Panc1 (cell line): ENCODE data around the gene C4orf50. TPM values are rescaled to one million over a fixed set of nuclear protein-coding genes. Genes with fewer than 3 reads are reported as not detected.

Source experiments
- ATAC-seq: fragments of 200-7000 bp; cut with Tn5 transposase; 2 replicates; pipeline ENCODE4 v1.9.1; 2020; ENCODE audit warnings: mild to moderate bottlenecking, moderate library complexity
- BruUV-seq: library from RNA; stranded (reverse); fragments of 400-500 nt; replicated peaks from 2 replicates; lab custom pipeline; 2021; lab: Mats Ljungman, UMichigan
- CTCF ChIA-PET: fragments of 300-600 bp; sonication (Branson Sonifier 250); formaldehyde crosslinking; loops from one replicate; lab custom pipeline; 2022; ENCODE audit warnings: antibody characterized with exemption; lab: Charles Lee
- POLR2A ChIA-PET: fragments of 300-600 bp; sonication (Branson Sonifier 250); formaldehyde crosslinking; loops from one replicate; lab custom pipeline; 2022; ENCODE audit warnings: antibody characterized with exemption; lab: Charles Lee
- DNase-seq: peaks from one replicate; pipeline ENCODE4 v3.0.0-alpha.2; 2010; ENCODE audit warnings: low read depth, low spot score
- H3K27ac ChIP-seq: 2 replicates; pipeline ENCODE4 v1.5.1; 2011; ENCODE audit warnings: mild to moderate bottlenecking, low read length, inconsistent platforms
- H3K27me3 ChIP-seq: fragments of 200-500 bp; sonication (Bioruptor generic); 2 replicates; pipeline ENCODE4 v1.6.0; 2014; ENCODE audit warnings: low read length, inconsistent platforms; ENCODE audit not compliant: control insufficient read depth, insufficient read depth
- H3K36me3 ChIP-seq: fragments of 200-500 bp; sonication (Bioruptor generic); 2 replicates; pipeline ENCODE4 v1.5.1; 2014; ENCODE audit warnings: inconsistent platforms, mild to moderate bottlenecking, low read length, moderate library complexity; ENCODE audit not compliant: control insufficient read depth, insufficient read depth
- H3K4me1 ChIP-seq: 2 replicates; pipeline ENCODE4 v1.5.1; 2011; ENCODE audit warnings: inconsistent platforms, mild to moderate bottlenecking, low read length, moderate library complexity; ENCODE audit not compliant: control insufficient read depth, insufficient read depth
- H3K4me3 ChIP-seq, 2 experiments: 2 replicates each; pipeline ENCODE4 v1.5.1; 2011 to 2012; ENCODE audit warnings: low read depth in 2 of 2, low read length in 2 of 2, mild to moderate bottlenecking in 2 of 2, inconsistent platforms in 1 of 2, moderate library complexity in 1 of 2
- H3K9me3 ChIP-seq: fragments of 200-500 bp; sonication (Bioruptor generic); 2 replicates; pipeline ENCODE4 v1.5.1; 2014; ENCODE audit warnings: low read depth, mild to moderate bottlenecking, inconsistent platforms, low read length, moderate library complexity; ENCODE audit not compliant: control insufficient read depth, insufficient read depth
- POLR2AphosphoS5 ChIP-seq: IDR thresholded peaks from 2 replicates; pipeline ENCODE4 v1.6.1; 2012; ENCODE audit warnings: mild to moderate bottlenecking, low read depth, low read length, moderate library complexity
- SIN3A ChIP-seq: IDR thresholded peaks from 2 replicates; pipeline ENCODE4 v1.6.1; 2012; ENCODE audit warnings: low read depth, mild to moderate bottlenecking, low read length, moderate library complexity, borderline replicate concordance; ENCODE audit not compliant: insufficient read depth
- TCF7L2 ChIP-seq: IDR thresholded peaks from 2 replicates; pipeline ENCODE4 v1.6.1; 2011; ENCODE audit warnings: mild to moderate bottlenecking, low read depth, low read length, inconsistent platforms
- in situ Hi-C: cut with HindIII; loops from 2 replicates; pipeline ENCODE4 v1.10.0; 2016; ENCODE audit warnings: low sequenced_read_pairs, low pct_unique_long_range_greater_than_20kb
- intact Hi-C: fragments of 100-400 bp; cut with micrococcal nuclease; formaldehyde crosslinking; loops from one replicate; pipeline ENCODE4 v1.10.0; 2022; ENCODE audit not compliant: unreplicated experiment
- total RNA-seq: library from RNA; stranded (reverse); gene quantifications from one replicate; pipeline ENCODE4 v1.2.1, GENCODE V29; 2021; ENCODE audit not compliant: unreplicated experiment
- TF ChIP-seq, protein P1 (sequence below): fragments of 450-650 bp; IDR thresholded peaks from 2 replicates; pipeline ENCODE4 v1.5.1; 2017; ENCODE audit warnings: mild to moderate bottlenecking
- TF ChIP-seq, protein P2 (sequence below), 2 experiments: IDR thresholded peaks; 2 replicates each; pipeline ENCODE4 v1.6.1; 2011 to 2012; ENCODE audit warnings: low read depth in 2 of 2, control low read depth in 1 of 2, low read length in 1 of 2, mild to moderate bottlenecking in 1 of 2, moderate library complexity in 1 of 2; ENCODE audit not compliant: insufficient read depth in 1 of 2

Gene C4orf50
- total RNA-seq, 1 experiment from 2014 or later = under 0.01 TPM

DNA sequence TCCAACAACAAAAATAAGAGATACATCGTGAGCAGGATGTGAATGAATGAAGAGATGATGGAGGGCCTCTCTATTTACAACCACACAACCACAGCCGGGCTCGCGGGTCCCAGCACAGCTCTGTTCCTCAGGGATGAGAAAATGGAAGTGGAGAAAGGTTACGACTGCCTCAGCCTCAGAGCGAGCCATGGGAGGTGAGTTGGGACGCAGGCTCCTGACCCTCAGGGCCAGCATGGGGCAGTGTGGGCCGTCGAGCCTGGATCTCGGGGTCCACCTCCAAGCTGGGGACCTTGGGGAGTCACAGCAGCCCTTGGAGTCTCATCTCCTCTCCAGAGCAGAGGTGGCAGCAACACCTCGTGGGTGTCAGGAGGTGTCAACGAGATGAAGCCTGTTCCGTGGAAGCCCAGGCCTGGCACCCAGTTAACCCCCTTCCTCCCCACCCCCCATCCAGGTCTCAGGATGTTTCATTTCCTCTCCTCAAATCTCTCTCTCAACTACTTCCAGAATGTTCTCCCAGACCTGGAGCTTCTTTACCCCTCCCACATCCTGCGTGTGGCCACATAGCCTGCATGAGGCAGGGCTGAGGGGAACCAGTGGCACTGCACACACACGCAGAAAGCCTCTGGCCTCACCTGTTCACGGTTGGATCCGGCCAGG is 25.9 kb downstream of the C4orf50 start:
- Histone ChIP-seq H3K9me3 (no peaks in the 10 kb centered on the region), H3K4me3 (no peak overlapping the region), H3K27me3 (no peaks in the 10 kb centered on the region), H3K4me1 (no peaks in the 10 kb centered on the region), H3K27ac (no peak overlapping the region), H3K36me3 (no peaks in the 10 kb centered on the region)
- intact Hi-C loops = no loop called here
- POLR2A ChIA-PET = no interaction called here
- in situ Hi-C loops = no loop called here
- CTCF ChIA-PET = no interaction called here
- DNase-seq = no peak
- TF ChIP-seq, protein P1, sequence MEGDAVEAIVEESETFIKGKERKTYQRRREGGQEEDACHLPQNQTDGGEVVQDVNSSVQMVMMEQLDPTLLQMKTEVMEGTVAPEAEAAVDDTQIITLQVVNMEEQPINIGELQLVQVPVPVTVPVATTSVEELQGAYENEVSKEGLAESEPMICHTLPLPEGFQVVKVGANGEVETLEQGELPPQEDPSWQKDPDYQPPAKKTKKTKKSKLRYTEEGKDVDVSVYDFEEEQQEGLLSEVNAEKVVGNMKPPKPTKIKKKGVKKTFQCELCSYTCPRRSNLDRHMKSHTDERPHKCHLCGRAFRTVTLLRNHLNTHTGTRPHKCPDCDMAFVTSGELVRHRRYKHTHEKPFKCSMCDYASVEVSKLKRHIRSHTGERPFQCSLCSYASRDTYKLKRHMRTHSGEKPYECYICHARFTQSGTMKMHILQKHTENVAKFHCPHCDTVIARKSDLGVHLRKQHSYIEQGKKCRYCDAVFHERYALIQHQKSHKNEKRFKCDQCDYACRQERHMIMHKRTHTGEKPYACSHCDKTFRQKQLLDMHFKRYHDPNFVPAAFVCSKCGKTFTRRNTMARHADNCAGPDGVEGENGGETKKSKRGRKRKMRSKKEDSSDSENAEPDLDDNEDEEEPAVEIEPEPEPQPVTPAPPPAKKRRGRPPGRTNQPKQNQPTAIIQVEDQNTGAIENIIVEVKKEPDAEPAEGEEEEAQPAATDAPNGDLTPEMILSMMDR = no peak
- TF ChIP-seq SIN3A = no peak
- no peak for TF ChIP-seq TCF7L2
- TF ChIP-seq, protein P2, sequence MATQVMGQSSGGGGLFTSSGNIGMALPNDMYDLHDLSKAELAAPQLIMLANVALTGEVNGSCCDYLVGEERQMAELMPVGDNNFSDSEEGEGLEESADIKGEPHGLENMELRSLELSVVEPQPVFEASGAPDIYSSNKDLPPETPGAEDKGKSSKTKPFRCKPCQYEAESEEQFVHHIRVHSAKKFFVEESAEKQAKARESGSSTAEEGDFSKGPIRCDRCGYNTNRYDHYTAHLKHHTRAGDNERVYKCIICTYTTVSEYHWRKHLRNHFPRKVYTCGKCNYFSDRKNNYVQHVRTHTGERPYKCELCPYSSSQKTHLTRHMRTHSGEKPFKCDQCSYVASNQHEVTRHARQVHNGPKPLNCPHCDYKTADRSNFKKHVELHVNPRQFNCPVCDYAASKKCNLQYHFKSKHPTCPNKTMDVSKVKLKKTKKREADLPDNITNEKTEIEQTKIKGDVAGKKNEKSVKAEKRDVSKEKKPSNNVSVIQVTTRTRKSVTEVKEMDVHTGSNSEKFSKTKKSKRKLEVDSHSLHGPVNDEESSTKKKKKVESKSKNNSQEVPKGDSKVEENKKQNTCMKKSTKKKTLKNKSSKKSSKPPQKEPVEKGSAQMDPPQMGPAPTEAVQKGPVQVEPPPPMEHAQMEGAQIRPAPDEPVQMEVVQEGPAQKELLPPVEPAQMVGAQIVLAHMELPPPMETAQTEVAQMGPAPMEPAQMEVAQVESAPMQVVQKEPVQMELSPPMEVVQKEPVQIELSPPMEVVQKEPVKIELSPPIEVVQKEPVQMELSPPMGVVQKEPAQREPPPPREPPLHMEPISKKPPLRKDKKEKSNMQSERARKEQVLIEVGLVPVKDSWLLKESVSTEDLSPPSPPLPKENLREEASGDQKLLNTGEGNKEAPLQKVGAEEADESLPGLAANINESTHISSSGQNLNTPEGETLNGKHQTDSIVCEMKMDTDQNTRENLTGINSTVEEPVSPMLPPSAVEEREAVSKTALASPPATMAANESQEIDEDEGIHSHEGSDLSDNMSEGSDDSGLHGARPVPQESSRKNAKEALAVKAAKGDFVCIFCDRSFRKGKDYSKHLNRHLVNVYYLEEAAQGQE (IDR thresholded peaks at IDR 0.05; ENCODE audit: insufficient read depth in 1 of 2, low read depth in 2 of 2, low read length in 1 of 2) = no peak
- TF ChIP-seq POLR2AphosphoS5 = no peak
- no peak for ATAC-seq
- BruUV-seq = no TSS peak

DNA sequence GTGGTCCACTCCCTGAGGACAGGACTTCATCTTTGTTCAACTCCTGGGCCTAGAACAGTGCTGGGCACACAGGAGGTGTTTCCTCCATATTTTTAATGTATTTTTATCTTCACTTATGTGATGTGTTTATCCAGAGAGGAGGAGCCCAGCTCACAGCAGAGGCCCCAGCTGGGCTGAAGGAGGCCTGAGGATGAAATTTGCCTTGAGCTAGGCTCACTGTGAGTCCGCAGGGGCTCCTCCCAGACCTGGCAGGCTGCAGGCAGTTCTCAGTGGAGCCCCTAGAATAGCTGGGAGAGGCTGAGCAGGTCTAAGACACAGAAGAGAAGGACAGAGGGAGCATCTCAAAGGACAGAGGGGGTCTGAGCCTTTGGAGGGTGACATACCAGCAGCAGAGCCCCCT is 26.8 kb downstream of the C4orf50 start:
- POLR2A ChIA-PET = no interaction called here
- no peak for DNase-seq
- intact Hi-C loops (no loop called here), in situ Hi-C loops (no loop called here)
- H3K9me3 ChIP-seq = no peaks in the 10 kb centered on the region
- no peaks in the 10 kb centered on the region for H3K36me3 ChIP-seq
- ATAC-seq = no peak
- CTCF ChIA-PET = no interaction called here
- H3K4me3 ChIP-seq = no peak overlapping the region
- H3K27me3 ChIP-seq = no peaks in the 10 kb centered on the region
- H3K27ac ChIP-seq = no peak overlapping the region
- no peaks in the 10 kb centered on the region for H3K4me1 ChIP-seq
- TF ChIP-seq, protein P1 = no peak
- TF ChIP-seq SIN3A (no peak), POLR2AphosphoS5 (no peak), TCF7L2 (no peak)
- TF ChIP-seq, protein P2 (IDR thresholded peaks at IDR 0.05; ENCODE audit: insufficient read depth in 1 of 2, low read depth in 2 of 2, low read length in 1 of 2) = no peak
- BruUV-seq = no TSS peak
